Endodermal cell (in vitro differentiated cells): ENCODE data around the gene CLEC2L. TPM values are rescaled to one million over a fixed set of nuclear protein-coding genes. Genes with fewer than 3 reads are reported as not detected.

Experiments
- DNase-seq: peaks from one replicate; pipeline ENCODE4 v3.0.0-alpha.2; 2017
- H3K27ac ChIP-seq: 2 replicates; pipeline ENCODE4 v1.5.1; 2013; ENCODE audit warnings: mild to moderate bottlenecking, low read depth, low read length, moderate library complexity
- H3K27me3 ChIP-seq: 2 replicates; pipeline ENCODE4 v1.6.1; 2013; ENCODE audit warnings: mild to moderate bottlenecking, low read length, moderate library complexity; ENCODE audit not compliant: insufficient read depth, control insufficient read depth, poor library complexity, severe bottlenecking
- H3K36me3 ChIP-seq: 2 replicates; pipeline ENCODE4 v1.7.0; 2013; ENCODE audit warnings: mild to moderate bottlenecking, low read length, moderate library complexity; ENCODE audit not compliant: control insufficient read depth, insufficient read depth
- H3K4me1 ChIP-seq: one replicate; pipeline ENCODE4 v1.7.0; 2013; ENCODE audit warnings: low read length; ENCODE audit not compliant: control insufficient read depth, insufficient read depth
- H3K4me3 ChIP-seq: 2 replicates; pipeline ENCODE4 v1.5.1; 2013; ENCODE audit warnings: mild to moderate bottlenecking, low read length, moderate library complexity
- H3K9ac ChIP-seq: 2 replicates; pipeline ENCODE4 v1.6.1; 2013; ENCODE audit warnings: mild to moderate bottlenecking, low read length, moderate library complexity; ENCODE audit not compliant: poor library complexity, severe bottlenecking; ENCODE audit errors: extremely low read depth
- H3K9me3 ChIP-seq: 2 replicates; pipeline ENCODE4 v1.6.1; 2013; ENCODE audit warnings: mild to moderate bottlenecking, low read length, moderate library complexity; ENCODE audit not compliant: control insufficient read depth
- H3K27ac Mint-ChIP-seq: 2 replicates; pipeline ENCODE4 v1.8.0; 2020; ENCODE audit warnings: mixed read lengths
- H3K27me3 Mint-ChIP-seq: 2 replicates; pipeline ENCODE4 v1.8.0; 2021; ENCODE audit warnings: mild to moderate bottlenecking, mixed read lengths; ENCODE audit not compliant: insufficient read depth
- H3K36me3 Mint-ChIP-seq: 2 replicates; pipeline ENCODE4 v1.8.0; 2020; ENCODE audit warnings: low read depth, mixed read lengths
- H3K4me1 Mint-ChIP-seq: 2 replicates; pipeline ENCODE4 v1.8.0; 2020; ENCODE audit warnings: mixed read lengths
- H3K4me3 Mint-ChIP-seq: 2 replicates; pipeline ENCODE4 v1.8.0; 2020; ENCODE audit warnings: mild to moderate bottlenecking, moderate library complexity, mixed read lengths
- H3K9me3 Mint-ChIP-seq: 2 replicates; pipeline ENCODE4 v1.8.0; 2020; ENCODE audit warnings: mild to moderate bottlenecking, mixed read lengths
- WGBS, 2 experiments: methylation state at CpG; one replicate each; pipeline versions ENCODE4 v1.1.5 to v1.1.7; 2013; ENCODE audit warnings: missing lambda C conversion rate in 2 of 2, mixed read lengths in 1 of 2; ENCODE audit not compliant: insufficient coverage in 1 of 2, insufficient read length in 1 of 2; 5-methylcytosine and 5-hydroxymethylcytosine counted together
- total RNA-seq, 2 donors: library from RNA; stranded (reverse); fragmentation: NEBNext Ultra II Directional in 1 of 2; extraction: Animal tissue kit (Norgen Biotek cat#: 25700) in 1 of 2; gene quantifications; 2 replicates in 1 of 2; 3 replicates in 1 of 2; pipeline ENCODE4 v1.2.1, GENCODE V29; 2021
- TF ChIP-seq, protein P1 (sequence below): fragments of 200-600 bp; sonication (generic); conservative IDR thresholded peaks from 2 replicates; pipeline ENCODE4 v1.5.0; 2021; ENCODE audit warnings: antibody characterized with exemption, mild to moderate bottlenecking

Gene CLEC2L
- total RNA-seq, 2 donors from 2014 or later = 1.2 to 1.5 TPM

GRCh38 chr7:139541600-139542307 is 18.3 kb downstream of the CLEC2L start:
- peak; percentile 78 for DNase-seq
- peaks cover 12% of the 10 kb centered on the region for H3K27me3 Mint-ChIP-seq
- no peak overlapping the region for H3K4me3 Mint-ChIP-seq
- Histone ChIP-seq H3K36me3 (no peaks in the 10 kb centered on the region), H3K27ac (no peak overlapping the region), H3K4me3 (no peak overlapping the region), H3K4me1 (peaks cover 2% of the 10 kb centered on the region), H3K9ac (no peak overlapping the region), H3K27me3 (no peaks in the 10 kb centered on the region), H3K9me3 (no peaks in the 10 kb centered on the region)
- WGBS, 2 experiments = 65 to 85% methylated on average over 17 to 21 of the region's 21 CpGs
- H3K4me1 Mint-ChIP-seq = peaks cover 13% of the 10 kb centered on the region
- TF ChIP-seq, protein P1, sequence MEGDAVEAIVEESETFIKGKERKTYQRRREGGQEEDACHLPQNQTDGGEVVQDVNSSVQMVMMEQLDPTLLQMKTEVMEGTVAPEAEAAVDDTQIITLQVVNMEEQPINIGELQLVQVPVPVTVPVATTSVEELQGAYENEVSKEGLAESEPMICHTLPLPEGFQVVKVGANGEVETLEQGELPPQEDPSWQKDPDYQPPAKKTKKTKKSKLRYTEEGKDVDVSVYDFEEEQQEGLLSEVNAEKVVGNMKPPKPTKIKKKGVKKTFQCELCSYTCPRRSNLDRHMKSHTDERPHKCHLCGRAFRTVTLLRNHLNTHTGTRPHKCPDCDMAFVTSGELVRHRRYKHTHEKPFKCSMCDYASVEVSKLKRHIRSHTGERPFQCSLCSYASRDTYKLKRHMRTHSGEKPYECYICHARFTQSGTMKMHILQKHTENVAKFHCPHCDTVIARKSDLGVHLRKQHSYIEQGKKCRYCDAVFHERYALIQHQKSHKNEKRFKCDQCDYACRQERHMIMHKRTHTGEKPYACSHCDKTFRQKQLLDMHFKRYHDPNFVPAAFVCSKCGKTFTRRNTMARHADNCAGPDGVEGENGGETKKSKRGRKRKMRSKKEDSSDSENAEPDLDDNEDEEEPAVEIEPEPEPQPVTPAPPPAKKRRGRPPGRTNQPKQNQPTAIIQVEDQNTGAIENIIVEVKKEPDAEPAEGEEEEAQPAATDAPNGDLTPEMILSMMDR = no peak
- no peaks in the 10 kb centered on the region for H3K36me3 Mint-ChIP-seq
- no peaks in the 10 kb centered on the region for H3K9me3 Mint-ChIP-seq
- H3K27ac Mint-ChIP-seq = no peak overlapping the region

GRCh38 chr7:139542308-139543151 is 19.0 kb downstream of the CLEC2L start:
- no peaks in the 10 kb centered on the region for H3K9me3 Mint-ChIP-seq
- H3K36me3 Mint-ChIP-seq = no peaks in the 10 kb centered on the region
- Histone ChIP-seq H3K9me3 (no peaks in the 10 kb centered on the region), H3K27me3 (no peaks in the 10 kb centered on the region), H3K4me1 (peaks cover 2% of the 10 kb centered on the region), H3K36me3 (no peaks in the 10 kb centered on the region), H3K4me3 (no peak overlapping the region), H3K9ac (no peak overlapping the region), H3K27ac (no peak overlapping the region)
- no peak overlapping the region for H3K4me3 Mint-ChIP-seq
- H3K27ac Mint-ChIP-seq = no peak overlapping the region
- peaks cover 12% of the 10 kb centered on the region for H3K27me3 Mint-ChIP-seq
- peaks cover 6% of the 10 kb centered on the region for H3K4me1 Mint-ChIP-seq
- no peak for DNase-seq
- TF ChIP-seq, protein P1 = no peak
- WGBS, 2 experiments = 96 to 97% methylated on average over 18 to 28 of the region's 28 CpGs

DNA sequence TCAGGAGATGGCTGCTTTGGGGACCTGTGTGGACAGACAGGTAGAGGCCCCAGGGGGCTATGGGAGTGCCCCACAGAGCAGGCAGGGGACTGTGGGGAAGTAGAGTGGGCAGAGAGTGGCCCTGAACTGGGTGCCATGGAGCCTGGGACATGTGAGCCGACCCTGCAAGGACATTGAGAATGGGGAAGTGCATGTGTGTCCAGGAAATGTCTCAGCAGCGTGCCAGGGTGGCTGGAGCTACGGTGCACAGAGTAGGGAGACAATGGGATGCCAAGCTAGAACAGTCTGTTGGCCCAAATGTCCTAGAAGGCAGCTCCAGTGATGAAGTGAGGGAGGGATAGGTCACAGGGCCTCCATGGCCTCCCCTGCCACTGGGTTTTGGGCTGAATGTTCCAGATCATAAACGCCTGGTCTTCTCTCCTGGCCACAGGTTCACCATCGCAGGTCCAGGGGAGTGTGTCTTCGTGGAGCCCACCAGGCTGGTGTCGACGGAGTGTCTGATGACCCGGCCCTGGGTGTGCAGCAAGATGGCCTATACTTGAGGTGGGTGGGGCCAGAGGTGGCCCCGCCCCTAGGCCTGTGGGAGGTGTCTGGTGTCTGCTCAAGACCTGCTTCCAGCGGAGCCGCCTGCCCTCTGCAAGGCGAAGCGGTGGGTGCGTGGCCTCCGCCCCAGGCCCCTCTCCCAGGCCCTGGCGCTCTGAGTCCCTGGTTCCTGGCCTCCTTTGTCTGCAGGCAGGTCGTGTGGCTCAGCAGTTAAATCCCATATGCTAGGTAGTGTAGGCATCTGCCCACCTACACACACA is 20.5 kb downstream of the CLEC2L start:
- no peaks in the 10 kb centered on the region for H3K27me3 ChIP-seq
- Mint-ChIP-seq H3K4me3 (no peak overlapping the region), H3K27ac (no peak overlapping the region), H3K9me3 (no peaks in the 10 kb centered on the region), H3K36me3 (no peaks in the 10 kb centered on the region), H3K4me1 (peaks cover 4% of the 10 kb centered on the region), H3K27me3 (peaks cover 12% of the 10 kb centered on the region)
- no peaks in the 10 kb centered on the region for H3K9me3 ChIP-seq
- H3K4me3 ChIP-seq = no peak overlapping the region
- no peak overlapping the region for H3K9ac ChIP-seq
- H3K36me3 ChIP-seq = no peaks in the 10 kb centered on the region
- TF ChIP-seq, protein P1 = no peak
- DNase-seq = peak; percentile 76
- H3K27ac ChIP-seq = no peak overlapping the region
- 92 to 99% methylated on average over 9 to 18 of the region's 18 CpGs for WGBS, 2 experiments
- H3K4me1 ChIP-seq = peaks cover 2% of the 10 kb centered on the region
